ENCODE measurements around the gene IMP3.

GRCh38 chr15:75591655-75592364 lies 48.2 kb downstream of the IMP3 start:
- TF ChIP-seq CTCF (IDR thresholded peaks at IDR 0.05 in 2 of 3, conservative IDR thresholded peaks at IDR 0.05 in 1 of 3; ENCODE audit: insufficient read depth in 2 of 3, low read depth in 1 of 3, low read length in 3 of 3) (no peak), MAFK (IDR thresholded peaks at IDR 0.05; ENCODE audit: low read length) (no peak), ZNF24 (IDR thresholded peaks at IDR 0.05) (no peak), CBX2 (IDR thresholded peaks at IDR 0.05; ENCODE audit: insufficient read depth, low read length, poor library complexity, severe bottlenecking) (no peak), RCOR1 (IDR thresholded peaks at IDR 0.05; ENCODE audit: borderline replicate concordance in 1 of 2, low read depth in 2 of 2, low read length in 2 of 2) (peak; percentile 47 to 78; a peak in 3 of 4 replicates), YY1 (IDR thresholded peaks at IDR 0.05; ENCODE audit: borderline replicate concordance in 1 of 3, control insufficient read depth in 1 of 3, extremely low read depth in 1 of 3, insufficient read depth in 3 of 3, insufficient read length in 1 of 3, insufficient replicate concordance in 2 of 3, low read depth in 1 of 3, low read length in 2 of 3) (no peak), BHLHE40 (IDR thresholded peaks at IDR 0.05; ENCODE audit: low read length) (no peak), POLR2A (conservative IDR thresholded peaks at IDR 0.05) (no peak), ZNF592 (IDR thresholded peaks at IDR 0.05) (no peak), DMBX1 (CRISPR knock-in tag; IDR thresholded peaks at IDR 0.05; ENCODE audit: borderline replicate concordance) (no peak)
- TF ChIP-seq, protein P1, sequence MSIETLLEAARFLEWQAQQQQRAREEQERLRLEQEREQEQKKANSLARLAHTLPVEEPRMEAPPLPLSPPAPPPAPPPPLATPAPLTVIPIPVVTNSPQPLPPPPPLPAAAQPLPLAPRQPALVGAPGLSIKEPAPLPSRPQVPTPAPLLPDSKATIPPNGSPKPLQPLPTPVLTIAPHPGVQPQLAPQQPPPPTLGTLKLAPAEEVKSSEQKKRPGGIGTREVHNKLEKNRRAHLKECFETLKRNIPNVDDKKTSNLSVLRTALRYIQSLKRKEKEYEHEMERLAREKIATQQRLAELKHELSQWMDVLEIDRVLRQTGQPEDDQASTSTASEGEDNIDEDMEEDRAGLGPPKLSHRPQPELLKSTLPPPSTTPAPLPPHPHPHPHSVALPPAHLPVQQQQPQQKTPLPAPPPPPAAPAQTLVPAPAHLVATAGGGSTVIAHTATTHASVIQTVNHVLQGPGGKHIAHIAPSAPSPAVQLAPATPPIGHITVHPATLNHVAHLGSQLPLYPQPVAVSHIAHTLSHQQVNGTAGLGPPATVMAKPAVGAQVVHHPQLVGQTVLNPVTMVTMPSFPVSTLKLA (conservative IDR thresholded peaks at IDR 0.05), result no peak; a peak in 1 of 4 replicates
- TF ChIP-seq, protein P2, sequence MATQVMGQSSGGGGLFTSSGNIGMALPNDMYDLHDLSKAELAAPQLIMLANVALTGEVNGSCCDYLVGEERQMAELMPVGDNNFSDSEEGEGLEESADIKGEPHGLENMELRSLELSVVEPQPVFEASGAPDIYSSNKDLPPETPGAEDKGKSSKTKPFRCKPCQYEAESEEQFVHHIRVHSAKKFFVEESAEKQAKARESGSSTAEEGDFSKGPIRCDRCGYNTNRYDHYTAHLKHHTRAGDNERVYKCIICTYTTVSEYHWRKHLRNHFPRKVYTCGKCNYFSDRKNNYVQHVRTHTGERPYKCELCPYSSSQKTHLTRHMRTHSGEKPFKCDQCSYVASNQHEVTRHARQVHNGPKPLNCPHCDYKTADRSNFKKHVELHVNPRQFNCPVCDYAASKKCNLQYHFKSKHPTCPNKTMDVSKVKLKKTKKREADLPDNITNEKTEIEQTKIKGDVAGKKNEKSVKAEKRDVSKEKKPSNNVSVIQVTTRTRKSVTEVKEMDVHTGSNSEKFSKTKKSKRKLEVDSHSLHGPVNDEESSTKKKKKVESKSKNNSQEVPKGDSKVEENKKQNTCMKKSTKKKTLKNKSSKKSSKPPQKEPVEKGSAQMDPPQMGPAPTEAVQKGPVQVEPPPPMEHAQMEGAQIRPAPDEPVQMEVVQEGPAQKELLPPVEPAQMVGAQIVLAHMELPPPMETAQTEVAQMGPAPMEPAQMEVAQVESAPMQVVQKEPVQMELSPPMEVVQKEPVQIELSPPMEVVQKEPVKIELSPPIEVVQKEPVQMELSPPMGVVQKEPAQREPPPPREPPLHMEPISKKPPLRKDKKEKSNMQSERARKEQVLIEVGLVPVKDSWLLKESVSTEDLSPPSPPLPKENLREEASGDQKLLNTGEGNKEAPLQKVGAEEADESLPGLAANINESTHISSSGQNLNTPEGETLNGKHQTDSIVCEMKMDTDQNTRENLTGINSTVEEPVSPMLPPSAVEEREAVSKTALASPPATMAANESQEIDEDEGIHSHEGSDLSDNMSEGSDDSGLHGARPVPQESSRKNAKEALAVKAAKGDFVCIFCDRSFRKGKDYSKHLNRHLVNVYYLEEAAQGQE (IDR thresholded peaks at IDR 0.05; ENCODE audit: borderline replicate concordance), result no peak
- TF ChIP-seq, protein P2 (CRISPR knock-in tag; IDR thresholded peaks at IDR 0.05; ENCODE audit: low read depth), result no peak
